Type B pancreatic cell (in vitro differentiated cells): Measurements from ENCODE around the gene MALRD1. TPM values are rescaled to one million over a fixed set of nuclear protein-coding genes. Genes with fewer than 3 reads are reported as not detected.
"Not testable (repeated sequence)": the region's sequence is repeated elsewhere in the genome, so short reads cannot be mapped to it uniquely, and the experiment has no call there.

Source experiments
- DNase-seq: peaks from one replicate; pipeline ENCODE4 v3.0.0; 2021; ENCODE audit warnings: mixed read lengths; ENCODE audit not compliant: unreplicated experiment; ENCODE audit errors: extremely low spot score
- H3K27ac Mint-ChIP-seq: 2 replicates; pipeline ENCODE4 v1.8.0; 2021; ENCODE audit warnings: mild to moderate bottlenecking, mixed read lengths
- H3K27me3 Mint-ChIP-seq: 2 replicates; pipeline ENCODE4 v1.8.0; 2021; ENCODE audit warnings: mixed read lengths
- H3K36me3 Mint-ChIP-seq: 2 replicates; pipeline ENCODE4 v1.8.0; 2021; ENCODE audit warnings: mixed read lengths
- H3K4me1 Mint-ChIP-seq: one replicate; pipeline ENCODE4 v1.8.0; 2021; ENCODE audit warnings: mixed read lengths; ENCODE audit not compliant: unreplicated experiment
- H3K4me3 Mint-ChIP-seq: 2 replicates; pipeline ENCODE4 v1.8.0; 2021; ENCODE audit warnings: mild to moderate bottlenecking, mixed read lengths
- H3K9me3 Mint-ChIP-seq: 2 replicates; pipeline ENCODE4 v1.8.0; 2021; ENCODE audit warnings: mixed read lengths
- CTCF ChIP-seq: fragments of 200-600 bp; sonication (generic); conservative IDR thresholded peaks from 2 replicates; pipeline ENCODE4 v1.5.0; 2021; ENCODE audit warnings: antibody characterized with exemption, mild to moderate bottlenecking
- total RNA-seq: library from RNA; stranded (reverse); gene quantifications from 2 replicates; pipeline ENCODE4 v1.2.1, GENCODE V29; 2021; ENCODE audit warnings: low replicate concordance

The MALRD1 gene
- total RNA-seq, 1 donor from 2014 or later: 1.4 TPM

GRCh38 chr10:19730907-19731217 lies 682.3 kb downstream of the MALRD1 start:
- Mint-ChIP-seq H3K4me1 (no peaks in the 10 kb centered on the region), H3K4me3 (no peak overlapping the region), H3K9me3 (peaks cover 3% of the 10 kb centered on the region), H3K36me3 (no peaks in the 10 kb centered on the region), H3K27me3 (no peaks in the 10 kb centered on the region), H3K27ac (no peak overlapping the region)
- TF ChIP-seq CTCF: no peak
- DNase-seq: no peak

GRCh38 chr10:19731560-19731959 lies 683.0 kb downstream of the MALRD1 start:
- DNase-seq: no peak
- no peak for TF ChIP-seq CTCF
- Mint-ChIP-seq H3K4me1 (no peaks in the 10 kb centered on the region), H3K27me3 (no peaks in the 10 kb centered on the region), H3K9me3 (no peaks in the 10 kb centered on the region), H3K4me3 (no peak overlapping the region), H3K36me3 (no peaks in the 10 kb centered on the region), H3K27ac (no peak overlapping the region)

- TF ChIP-seq CTCF: no peak
- no peaks in the 10 kb centered on the region for H3K27me3 Mint-ChIP-seq
- no peak overlapping the region for H3K27ac Mint-ChIP-seq
- peaks cover 9% of the 10 kb centered on the region for H3K9me3 Mint-ChIP-seq
- no peak for DNase-seq
- no peaks in the 10 kb centered on the region for H3K36me3 Mint-ChIP-seq
- no peak overlapping the region for H3K4me3 Mint-ChIP-seq
- H3K4me1 Mint-ChIP-seq: peaks cover 5% of the 10 kb centered on the region
Measured at GRCh38 chr10:19738440-19738839, 689.8 kb downstream of the MALRD1 start.

GRCh38 chr10:19739232-19739631 lies 690.6 kb downstream of the MALRD1 start:
- not testable (repeated sequence) for H3K9me3 Mint-ChIP-seq, H3K27ac Mint-ChIP-seq, H3K36me3 Mint-ChIP-seq, H3K27me3 Mint-ChIP-seq, DNase-seq, H3K4me3 Mint-ChIP-seq, H3K4me1 Mint-ChIP-seq

GRCh38 chr10:19742144-19742543 lies 693.5 kb downstream of the MALRD1 start:
- not testable (repeated sequence) for H3K27ac Mint-ChIP-seq, H3K27me3 Mint-ChIP-seq, DNase-seq, H3K4me1 Mint-ChIP-seq, H3K9me3 Mint-ChIP-seq, H3K36me3 Mint-ChIP-seq, H3K4me3 Mint-ChIP-seq

- H3K4me3 Mint-ChIP-seq: no peak overlapping the region
Measured at GRCh38 chr10:19745672-19746071, 697.1 kb downstream of the MALRD1 start.

More at GRCh38 chr10:19745672-19746071, 697.1 kb downstream of the MALRD1 start:
- Mint-ChIP-seq H3K4me1 (peaks cover 5% of the 10 kb centered on the region), H3K36me3 (no peaks in the 10 kb centered on the region), H3K9me3 (peaks cover 12% of the 10 kb centered on the region), H3K27ac (no peak overlapping the region), H3K27me3 (no peaks in the 10 kb centered on the region)
- TF ChIP-seq CTCF: no peak
- DNase-seq: no peak
